HFFc6 (cell line): ENCODE data around the gene MAP3K9. TPM values are rescaled to one million over a fixed set of nuclear protein-coding genes. Genes with fewer than 3 reads are reported as not detected.

ENCODE experiments used
- DNase-seq: peaks from one replicate; pipeline ENCODE4 v3.0.0-alpha.2; 2018
- H3K27ac Mint-ChIP-seq: 2 replicates; pipeline ENCODE4 v1.8.0; 2020; ENCODE audit warnings: mild to moderate bottlenecking, mixed read lengths
- H3K27me3 Mint-ChIP-seq: 2 replicates; pipeline ENCODE4 v1.8.0; 2021; ENCODE audit warnings: mild to moderate bottlenecking, moderate library complexity, mixed read lengths; ENCODE audit not compliant: insufficient read depth
- H3K36me3 Mint-ChIP-seq: 2 replicates; pipeline ENCODE4 v1.8.0; 2021; ENCODE audit warnings: low read depth, mixed read lengths
- H3K4me1 Mint-ChIP-seq: 2 replicates; pipeline ENCODE4 v1.8.0; 2020; ENCODE audit warnings: low read depth, mixed read lengths
- H3K4me3 Mint-ChIP-seq: 2 replicates; pipeline ENCODE4 v1.8.0; 2020; ENCODE audit warnings: mild to moderate bottlenecking, moderate library complexity, mixed read lengths
- H3K9me3 Mint-ChIP-seq: 2 replicates; pipeline ENCODE4 v1.8.0; 2020; ENCODE audit warnings: mild to moderate bottlenecking, mixed read lengths
- total RNA-seq, 6 experiments: library from RNA; stranded (reverse); fragmentation: NEBNext Ultra II Directional; extraction: Animal tissue kit (Norgen Biotek cat#: 25700); gene quantifications; 2 replicates in 1 of 6; 3 replicates in 5 of 6; pipeline ENCODE4 v1.2.3, GENCODE V29; 2021
- TF ChIP-seq, protein P1 (sequence below): fragments of 200-600 bp; sonication (generic); IDR thresholded peaks from 2 replicates; pipeline ENCODE4 v1.5.0; 2021; ENCODE audit warnings: antibody characterized with exemption, mild to moderate bottlenecking

Gene MAP3K9
- total RNA-seq, 6 experiments from 2014 or later: 0.24 to 0.51 (median 0.31) TPM

DNA sequence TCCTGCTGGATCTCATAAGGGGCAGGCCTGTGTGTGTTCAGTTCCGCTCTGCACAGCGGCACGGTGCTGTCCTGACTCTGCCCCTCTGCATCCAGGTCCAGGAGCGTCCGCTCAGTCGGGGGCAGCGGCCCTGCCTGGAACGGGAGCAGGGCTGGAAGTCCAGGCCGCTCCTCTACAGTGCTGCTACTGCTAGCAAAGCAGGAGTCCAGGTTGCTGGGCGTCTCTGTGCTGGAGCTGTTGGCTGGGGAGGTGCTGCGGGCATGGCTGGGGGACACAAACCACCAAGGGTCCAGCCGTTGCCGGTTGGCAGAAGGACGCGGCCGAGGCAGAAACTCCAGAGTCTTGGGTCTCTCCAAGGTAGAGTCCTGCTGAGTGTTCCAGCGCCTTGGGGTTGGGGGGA is 78.9 kb downstream of the MAP3K9 start:
- Mint-ChIP-seq H3K27ac (no peak overlapping the region), H3K36me3 (peaks cover 10% of the 10 kb centered on the region; the same call in 1 of the 2 replicates), H3K4me3 (no peak overlapping the region), H3K4me1 (no peaks in the 10 kb centered on the region), H3K27me3 (peaks cover 14% of the 10 kb centered on the region), H3K9me3 (peaks cover 5% of the 10 kb centered on the region)
- DNase-seq: no peak
- TF ChIP-seq, protein P1, sequence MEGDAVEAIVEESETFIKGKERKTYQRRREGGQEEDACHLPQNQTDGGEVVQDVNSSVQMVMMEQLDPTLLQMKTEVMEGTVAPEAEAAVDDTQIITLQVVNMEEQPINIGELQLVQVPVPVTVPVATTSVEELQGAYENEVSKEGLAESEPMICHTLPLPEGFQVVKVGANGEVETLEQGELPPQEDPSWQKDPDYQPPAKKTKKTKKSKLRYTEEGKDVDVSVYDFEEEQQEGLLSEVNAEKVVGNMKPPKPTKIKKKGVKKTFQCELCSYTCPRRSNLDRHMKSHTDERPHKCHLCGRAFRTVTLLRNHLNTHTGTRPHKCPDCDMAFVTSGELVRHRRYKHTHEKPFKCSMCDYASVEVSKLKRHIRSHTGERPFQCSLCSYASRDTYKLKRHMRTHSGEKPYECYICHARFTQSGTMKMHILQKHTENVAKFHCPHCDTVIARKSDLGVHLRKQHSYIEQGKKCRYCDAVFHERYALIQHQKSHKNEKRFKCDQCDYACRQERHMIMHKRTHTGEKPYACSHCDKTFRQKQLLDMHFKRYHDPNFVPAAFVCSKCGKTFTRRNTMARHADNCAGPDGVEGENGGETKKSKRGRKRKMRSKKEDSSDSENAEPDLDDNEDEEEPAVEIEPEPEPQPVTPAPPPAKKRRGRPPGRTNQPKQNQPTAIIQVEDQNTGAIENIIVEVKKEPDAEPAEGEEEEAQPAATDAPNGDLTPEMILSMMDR: no peak

DNA sequence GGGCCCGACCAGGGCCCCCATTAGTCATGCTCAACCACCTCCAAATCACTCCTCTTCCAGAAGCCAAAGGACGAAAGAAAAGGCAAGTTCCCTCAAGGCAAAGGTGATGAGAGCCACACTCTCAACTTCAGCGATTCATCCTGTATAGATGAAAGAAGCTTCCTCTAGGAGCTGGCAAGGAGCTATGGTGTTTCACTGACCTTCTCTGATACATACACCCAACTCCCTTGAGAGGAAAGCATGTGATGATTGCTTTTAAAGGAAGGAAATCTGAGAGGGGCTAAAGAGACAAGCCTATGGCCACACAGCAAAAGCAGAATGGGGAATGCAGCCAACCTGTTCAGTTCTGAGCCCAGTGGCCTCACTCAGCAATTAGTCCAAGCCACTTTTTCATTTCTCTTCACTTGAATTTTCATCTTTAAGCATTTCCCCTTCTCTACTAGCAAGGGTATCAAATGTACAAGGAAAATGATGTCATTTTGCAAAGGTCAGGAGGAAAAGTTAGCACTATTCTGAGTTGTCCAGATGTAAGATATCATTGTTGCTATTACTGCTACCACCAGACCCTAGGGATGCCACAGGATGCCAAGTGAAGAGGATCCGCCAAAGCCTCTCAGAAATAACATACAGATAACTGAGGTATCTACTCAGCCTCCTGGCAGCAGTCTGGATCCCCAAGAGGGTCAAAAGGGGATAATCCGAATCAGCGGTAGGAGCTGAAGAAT is 82.5 kb downstream of the MAP3K9 start:
- DNase-seq: no peak

DNA sequence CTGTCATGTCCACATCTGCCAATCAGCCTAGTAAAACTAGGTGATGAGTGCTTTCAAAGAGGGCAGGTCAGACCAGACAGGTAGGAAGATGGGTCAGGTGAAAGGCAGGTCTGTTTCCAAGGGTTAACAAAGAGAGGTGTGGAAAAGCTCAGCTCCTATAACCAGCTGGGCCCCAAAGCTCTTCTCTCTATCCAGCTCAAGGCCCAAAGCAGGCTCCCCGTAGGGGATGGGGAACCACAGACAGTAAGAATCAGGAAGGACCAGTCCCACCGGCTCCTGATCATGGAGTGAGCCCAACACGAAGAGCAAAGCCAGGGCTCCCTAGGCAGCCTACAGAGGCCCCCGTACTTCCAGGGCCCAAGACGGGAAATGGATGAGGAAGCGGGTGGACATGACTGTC is 84.4 kb downstream of the MAP3K9 start:
- Mint-ChIP-seq H3K4me1 (no peaks in the 10 kb centered on the region), H3K4me3 (no peak overlapping the region), H3K9me3 (no peaks in the 10 kb centered on the region), H3K27me3 (peaks cover 15% of the 10 kb centered on the region), H3K36me3 (no peaks in the 10 kb centered on the region), H3K27ac (no peak overlapping the region)
- TF ChIP-seq, protein P1: no peak
- no peak for DNase-seq

More for the DNA sequence above, 82.5 kb downstream of the MAP3K9 start:
- TF ChIP-seq, protein P1: no peak
- Mint-ChIP-seq H3K27ac (no peak overlapping the region), H3K36me3 (peaks cover 4% of the 10 kb centered on the region; the same call in 1 of the 2 replicates), H3K4me3 (no peak overlapping the region), H3K27me3 (peaks cover 9% of the 10 kb centered on the region), H3K4me1 (no peaks in the 10 kb centered on the region), H3K9me3 (peaks cover 4% of the 10 kb centered on the region)

DNA sequence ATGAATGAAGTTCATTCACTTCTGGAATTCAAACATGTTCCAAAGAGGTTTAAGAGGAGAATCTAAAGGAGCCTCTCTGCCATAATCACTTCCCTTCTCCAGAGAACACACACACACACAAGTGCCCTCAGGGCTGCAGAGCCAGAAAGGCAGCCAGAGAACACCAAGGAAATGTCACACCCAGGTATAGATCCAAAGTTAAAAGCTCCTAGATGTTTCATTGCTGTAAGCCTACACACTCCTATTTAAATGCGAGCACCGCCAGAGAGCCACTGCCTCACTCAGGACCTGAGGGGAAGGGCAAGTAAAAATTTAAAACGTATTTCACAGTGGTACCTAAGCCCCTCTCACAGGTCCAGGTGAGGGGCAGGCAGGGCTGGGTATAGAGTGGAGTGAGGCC is 85.2 kb downstream of the MAP3K9 start:
- TF ChIP-seq, protein P1: no peak
- H3K27ac Mint-ChIP-seq: no peak overlapping the region
- H3K4me3 Mint-ChIP-seq: no peak overlapping the region
- H3K27me3 Mint-ChIP-seq: peaks cover 18% of the 10 kb centered on the region
- H3K4me1 Mint-ChIP-seq: no peaks in the 10 kb centered on the region
- no peak for DNase-seq
- H3K36me3 Mint-ChIP-seq: no peaks in the 10 kb centered on the region
- no peaks in the 10 kb centered on the region for H3K9me3 Mint-ChIP-seq

DNA sequence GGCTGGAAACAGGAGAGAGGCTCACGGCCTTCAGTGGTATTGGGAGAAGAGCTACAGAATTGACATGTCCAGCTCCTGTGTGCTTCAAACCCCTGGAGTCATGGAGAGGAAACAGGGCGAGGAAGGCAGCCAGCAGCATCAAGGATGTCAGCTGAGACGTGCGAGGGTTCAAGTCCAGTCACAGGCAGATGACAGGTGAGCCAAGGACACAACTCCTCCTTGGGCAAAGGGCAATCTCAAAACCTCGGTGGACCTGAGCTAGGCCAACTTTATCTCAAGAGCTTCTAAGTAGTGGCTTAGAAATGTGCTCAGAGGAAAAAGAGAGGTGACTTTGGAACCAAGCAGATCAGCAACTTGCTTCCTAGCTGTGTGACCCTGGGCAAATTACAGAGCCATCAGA is 86.0 kb downstream of the MAP3K9 start:
- Mint-ChIP-seq H3K36me3 (no peaks in the 10 kb centered on the region), H3K4me1 (no peaks in the 10 kb centered on the region), H3K27me3 (peaks cover 14% of the 10 kb centered on the region), H3K9me3 (no peaks in the 10 kb centered on the region), H3K27ac (no peak overlapping the region), H3K4me3 (no peak overlapping the region)
- DNase-seq: no peak
- TF ChIP-seq, protein P1: no peak
